Esophagus squamous epithelium (tissue), 4 donors: ENCODE measurements around the gene PLD3.

Source experiments
- CTCF ChIP-seq, 6 experiments: fragments of 450-650 bp in 4 of 6; fragments of 200-600 bp in 2 of 6; sonication (generic) in 2 of 6; IDR thresholded peaks; one replicate each; pipeline ENCODE4 v1.5.1; 2016 to 2019; ENCODE audit warnings: antibody characterized with exemption in 6 of 6, mild to moderate bottlenecking in 4 of 6, moderate library complexity in 4 of 6
- POLR2A ChIP-seq, 4 donors: fragments of 450-650 bp; IDR thresholded peaks; one replicate each; pipeline ENCODE4 v1.6.1; 2017; ENCODE audit warnings: antibody characterized with exemption in 4 of 4, mild to moderate bottlenecking in 4 of 4, moderate library complexity in 3 of 4

- TF ChIP-seq CTCF (IDR thresholded peaks at IDR 0.05): no peak
- no peak for TF ChIP-seq POLR2A (IDR thresholded peaks at IDR 0.05)
These were observed 17.3 kb downstream of the PLD3 start for GRCh38 chr19:40365613-40366401.
